NCI-H2081 (cell line): ENCODE measurements around the gene FMNL1.

Experiments
- DNase-seq, 2 experiments: peaks; one replicate each; lab custom pipeline; 2025; lab: John Stamatoyannopoulos, UW

Gene FMNL1

GRCh38 chr17:45279898-45280297 lies 58.2 kb downstream of the FMNL1 start:
- no peak for DNase-seq

- no peak for DNase-seq
Measured at GRCh38 chr17:45282683-45283644, 61.3 kb downstream of the FMNL1 start.

GRCh38 chr17:45283711-45284110 lies 62.0 kb downstream of the FMNL1 start:
- no peak for DNase-seq

GRCh38 chr17:45284176-45285140 lies 62.8 kb downstream of the FMNL1 start:
- no peak for DNase-seq

GRCh38 chr17:45286286-45286685 lies 64.6 kb downstream of the FMNL1 start:
- no peak for DNase-seq

- peak; percentile 18 to 43 for DNase-seq
Measured at GRCh38 chr17:45287526-45288500, 66.1 kb downstream of the FMNL1 start.

GRCh38 chr17:45288825-45289224 lies 67.1 kb downstream of the FMNL1 start:
- DNase-seq: peak; percentile 51 to 66

- DNase-seq: no peak
Measured at GRCh38 chr17:45289301-45290268, 67.9 kb downstream of the FMNL1 start.

GRCh38 chr17:45290269-45290765 lies 68.6 kb downstream of the FMNL1 start:
- no peak for DNase-seq

GRCh38 chr17:45291171-45291805 lies 69.6 kb downstream of the FMNL1 start:
- DNase-seq: no peak

- no peak for DNase-seq
Measured at GRCh38 chr17:45292696-45293412, 71.2 kb downstream of the FMNL1 start.

- no peak for DNase-seq
Measured at GRCh38 chr17:45293413-45294211, 71.9 kb downstream of the FMNL1 start.

- DNase-seq: no peak
Measured at GRCh38 chr17:45294506-45294905, 72.8 kb downstream of the FMNL1 start.

GRCh38 chr17:45296003-45296832 lies 74.5 kb downstream of the FMNL1 start:
- no peak for DNase-seq

- no peak for DNase-seq
Measured at GRCh38 chr17:45296833-45297124, 75.1 kb downstream of the FMNL1 start.
